Endothelial cell of umbilical vein (primary cell): Measurements from ENCODE around the gene DLGAP1.

Source experiments
- POLR2A ChIP-seq: IDR thresholded peaks from 2 replicates; pipeline ENCODE4 v1.6.1; 2012; ENCODE audit warnings: low read depth, mild to moderate bottlenecking, control low read depth, low read length
- TF ChIP-seq, protein P1 (sequence below), 2 donors: IDR thresholded peaks; 1 replicate in 1 of 2; 2 replicates in 1 of 2; pipeline ENCODE4 v1.5.1; 2011; ENCODE audit warnings: low read length in 2 of 2, mild to moderate bottlenecking in 2 of 2, moderate library complexity in 2 of 2, control low read depth in 1 of 2, inconsistent platforms in 1 of 2, low read depth in 1 of 2; ENCODE audit not compliant: insufficient read depth in 1 of 2; ENCODE audit errors: extremely low read depth in 1 of 2

DNA sequence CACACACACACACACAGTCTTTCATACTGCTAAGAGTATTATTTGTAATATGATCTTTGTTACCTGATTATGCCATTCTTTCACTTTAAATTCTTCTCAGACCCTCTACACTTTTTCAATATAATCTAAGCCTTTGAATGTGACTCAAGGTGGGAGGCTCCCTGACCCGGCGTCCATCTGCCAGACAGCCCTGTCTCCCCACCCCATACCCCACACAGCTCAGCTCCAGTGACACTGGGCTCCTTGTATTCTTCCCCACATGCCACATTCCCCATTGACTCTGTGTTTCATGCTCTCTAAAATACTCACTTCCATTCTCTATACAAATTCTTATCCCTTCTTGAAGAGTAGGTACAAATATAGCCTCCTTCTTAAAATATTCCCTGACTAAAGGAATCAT, 563.0 kb downstream of the DLGAP1 start:
- TF ChIP-seq, protein P1, sequence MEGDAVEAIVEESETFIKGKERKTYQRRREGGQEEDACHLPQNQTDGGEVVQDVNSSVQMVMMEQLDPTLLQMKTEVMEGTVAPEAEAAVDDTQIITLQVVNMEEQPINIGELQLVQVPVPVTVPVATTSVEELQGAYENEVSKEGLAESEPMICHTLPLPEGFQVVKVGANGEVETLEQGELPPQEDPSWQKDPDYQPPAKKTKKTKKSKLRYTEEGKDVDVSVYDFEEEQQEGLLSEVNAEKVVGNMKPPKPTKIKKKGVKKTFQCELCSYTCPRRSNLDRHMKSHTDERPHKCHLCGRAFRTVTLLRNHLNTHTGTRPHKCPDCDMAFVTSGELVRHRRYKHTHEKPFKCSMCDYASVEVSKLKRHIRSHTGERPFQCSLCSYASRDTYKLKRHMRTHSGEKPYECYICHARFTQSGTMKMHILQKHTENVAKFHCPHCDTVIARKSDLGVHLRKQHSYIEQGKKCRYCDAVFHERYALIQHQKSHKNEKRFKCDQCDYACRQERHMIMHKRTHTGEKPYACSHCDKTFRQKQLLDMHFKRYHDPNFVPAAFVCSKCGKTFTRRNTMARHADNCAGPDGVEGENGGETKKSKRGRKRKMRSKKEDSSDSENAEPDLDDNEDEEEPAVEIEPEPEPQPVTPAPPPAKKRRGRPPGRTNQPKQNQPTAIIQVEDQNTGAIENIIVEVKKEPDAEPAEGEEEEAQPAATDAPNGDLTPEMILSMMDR (IDR thresholded peaks at IDR 0.05; ENCODE audit: extremely low read depth in 1 of 2, insufficient read depth in 1 of 2, low read depth in 1 of 2, low read length in 2 of 2) = no peak
- TF ChIP-seq POLR2A = no peak
